Stimulated activated CD4-positive, alpha-beta T cell treated with anti-CD3 and anti-CD28 coated beads, Interleukin-1b, Interleukin-23, amount 100 ng/mL, for 24 hours (primary cell): ENCODE data around the gene AVL9.
"Not testable (repeated sequence)": the region's sequence is repeated elsewhere in the genome, so short reads cannot be mapped to it uniquely, and the experiment has no call there.

Experiments used
- DNase-seq, 4 experiments: peaks; one replicate each; pipeline ENCODE4 v3.0.0-alpha.2; 2020; ENCODE audit warnings: low read depth in 4 of 4, low spot score in 1 of 4

Gene AVL9

GRCh38 chr7:32494946-32495297, 367 bp upstream of the AVL9 start:
- no peak for DNase-seq

DNA sequence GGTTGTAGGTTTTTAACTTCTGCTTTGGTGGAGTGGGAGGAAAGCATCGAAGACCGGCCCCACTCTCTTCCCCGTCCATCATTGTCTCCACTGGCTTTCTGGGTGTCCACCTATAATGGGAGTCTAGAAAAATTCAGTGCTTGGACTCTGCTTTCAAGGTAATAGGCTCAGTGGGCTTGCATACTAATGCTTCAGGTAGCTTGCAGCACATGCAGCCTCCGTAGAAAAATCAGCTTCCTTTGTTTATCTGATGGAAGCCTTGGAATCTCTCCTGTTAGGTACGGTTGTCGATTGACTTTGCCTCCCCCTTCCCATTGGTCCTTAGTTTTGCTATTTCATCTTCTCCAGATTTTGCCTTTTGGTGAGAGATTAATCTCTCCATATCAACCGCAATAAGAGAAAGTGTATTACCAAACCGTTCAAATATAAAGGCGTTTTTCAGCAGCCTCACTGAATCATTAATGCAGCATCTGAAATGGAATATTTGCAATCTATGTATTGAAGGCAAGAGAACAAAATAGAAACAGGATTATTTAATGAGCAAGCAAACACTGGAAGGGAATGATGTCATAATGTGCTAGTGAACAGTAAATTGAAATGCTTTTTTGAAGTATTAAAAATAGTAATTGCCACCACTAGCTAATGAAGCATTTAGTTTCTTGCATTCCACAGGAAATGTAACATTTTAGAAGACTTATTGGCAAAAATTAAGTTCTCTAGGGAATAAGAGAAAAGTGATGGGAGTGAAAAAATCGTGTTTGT, 944 bp downstream of the AVL9 start:
- no peak for DNase-seq

- not testable (repeated sequence) for DNase-seq
Measured at GRCh38 chr7:32499755-32500154, 4.5 kb downstream of the AVL9 start.

DNA sequence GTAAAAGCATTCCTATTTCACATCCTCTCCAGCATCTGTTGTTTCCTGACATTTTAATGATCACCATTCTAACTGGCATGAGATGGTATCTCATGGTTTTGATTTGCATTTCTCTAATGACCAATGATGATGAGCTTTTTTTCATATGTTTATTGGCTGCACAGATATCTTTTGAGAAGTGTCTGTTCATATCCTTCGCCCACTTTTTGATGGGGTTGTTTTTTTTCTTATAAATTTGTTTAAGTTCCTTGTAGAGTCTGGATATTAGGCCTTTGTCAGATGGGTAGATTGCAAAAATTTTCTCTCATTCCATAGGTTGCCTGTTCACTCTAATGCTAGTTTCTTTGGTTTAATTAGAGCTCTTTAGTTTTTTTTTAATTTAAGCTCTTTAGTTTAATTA, 4.9 kb downstream of the AVL9 start:
- not testable (repeated sequence) for DNase-seq

- no peak for DNase-seq
Measured at GRCh38 chr7:32500922-32501341, 5.6 kb downstream of the AVL9 start.

DNA sequence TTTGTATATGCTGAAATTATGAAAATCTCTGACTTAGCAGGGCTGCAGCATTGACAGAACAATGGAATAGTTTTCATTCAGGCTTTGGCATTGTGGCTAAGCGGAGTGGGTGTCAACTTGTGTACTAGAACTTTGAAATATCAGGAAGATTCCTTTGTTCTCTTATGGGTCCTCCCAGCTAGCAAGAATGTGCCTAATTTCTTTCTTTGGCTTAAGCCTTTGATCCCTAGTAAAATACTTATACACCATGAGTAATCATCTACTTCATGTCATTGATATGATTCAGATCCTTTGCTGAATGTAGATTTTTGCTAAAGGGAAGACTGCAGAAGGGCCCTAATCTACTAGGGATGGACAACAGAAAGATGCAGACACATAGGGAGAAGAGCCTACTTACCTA, 6.2 kb downstream of the AVL9 start:
- DNase-seq = no peak

GRCh38 chr7:32502728-32503127, 7.4 kb downstream of the AVL9 start:
- DNase-seq = no peak

DNA sequence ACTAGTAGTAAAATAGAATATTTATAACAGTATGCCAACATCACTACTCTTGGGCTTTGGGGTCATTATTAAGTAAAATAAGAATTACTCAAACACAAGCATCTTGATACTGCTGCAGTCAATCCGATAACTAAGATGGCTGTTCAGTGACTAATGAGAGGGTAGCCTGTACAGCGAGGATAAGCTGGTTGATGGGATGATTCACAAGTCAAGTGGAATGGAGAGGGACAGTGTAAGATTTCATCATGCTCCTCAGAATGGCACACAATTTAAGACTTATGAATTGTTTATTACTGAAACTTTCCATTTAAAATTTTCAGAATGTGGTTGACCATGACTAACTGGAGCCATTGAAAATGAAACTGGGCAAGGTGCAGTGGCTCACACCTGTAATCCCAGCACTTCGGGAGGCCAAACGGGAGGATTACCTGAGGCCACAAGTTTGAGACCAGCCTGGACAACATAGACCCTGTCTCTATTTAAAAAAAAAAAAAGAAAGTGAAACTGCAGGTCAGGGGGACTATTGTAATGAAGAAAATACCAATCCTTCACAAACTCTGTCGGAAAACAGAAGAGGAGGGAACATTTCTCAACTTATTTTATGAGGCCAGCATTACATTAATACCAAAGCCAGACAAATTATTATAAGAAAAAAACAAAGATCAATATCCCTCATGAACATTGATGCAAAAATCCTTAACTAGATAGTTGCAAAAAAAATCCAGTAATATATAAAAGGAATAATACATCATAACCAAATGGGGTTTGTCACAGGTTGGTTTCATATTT, 11.2 kb downstream of the AVL9 start:
- DNase-seq = no peak

- DNase-seq = no peak
Measured at GRCh38 chr7:32507414-32507813, 12.1 kb downstream of the AVL9 start.

GRCh38 chr7:32511791-32512190, 16.5 kb downstream of the AVL9 start:
- DNase-seq = no peak

- no peak for DNase-seq
Measured at GRCh38 chr7:32513210-32513609, 17.9 kb downstream of the AVL9 start.

DNA sequence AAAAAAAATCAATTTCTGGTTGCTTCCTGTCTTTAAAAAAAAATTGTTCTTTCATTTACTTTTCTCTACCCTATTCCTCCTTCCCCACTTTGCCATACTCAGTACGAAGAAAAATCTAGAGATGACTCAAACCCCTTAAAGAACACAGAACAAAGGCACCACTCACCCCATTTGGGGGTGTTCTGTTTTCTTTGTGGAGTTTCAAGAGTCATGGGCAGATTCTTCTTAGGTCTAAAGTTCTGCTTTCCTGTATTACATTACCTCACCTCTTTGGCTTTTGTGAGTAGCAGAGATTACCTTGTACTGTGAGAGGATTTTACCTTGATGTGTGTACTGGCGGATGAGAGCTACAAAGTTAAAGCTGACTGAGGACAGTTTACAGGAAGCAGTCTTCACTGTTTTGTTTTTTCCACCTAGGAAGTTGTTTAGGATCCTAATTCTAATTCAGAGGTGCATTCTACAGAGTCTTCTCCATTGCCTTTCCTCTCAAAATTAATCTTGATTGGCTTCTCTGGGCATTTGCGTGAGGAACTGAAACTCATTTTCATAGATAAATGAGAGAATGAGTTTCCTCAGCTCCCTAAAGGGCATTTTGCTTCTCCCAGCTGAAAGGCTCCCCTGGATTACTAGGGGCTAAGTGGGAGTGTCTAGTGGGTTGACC, 20.7 kb downstream of the AVL9 start:
- no peak for DNase-seq

DNA sequence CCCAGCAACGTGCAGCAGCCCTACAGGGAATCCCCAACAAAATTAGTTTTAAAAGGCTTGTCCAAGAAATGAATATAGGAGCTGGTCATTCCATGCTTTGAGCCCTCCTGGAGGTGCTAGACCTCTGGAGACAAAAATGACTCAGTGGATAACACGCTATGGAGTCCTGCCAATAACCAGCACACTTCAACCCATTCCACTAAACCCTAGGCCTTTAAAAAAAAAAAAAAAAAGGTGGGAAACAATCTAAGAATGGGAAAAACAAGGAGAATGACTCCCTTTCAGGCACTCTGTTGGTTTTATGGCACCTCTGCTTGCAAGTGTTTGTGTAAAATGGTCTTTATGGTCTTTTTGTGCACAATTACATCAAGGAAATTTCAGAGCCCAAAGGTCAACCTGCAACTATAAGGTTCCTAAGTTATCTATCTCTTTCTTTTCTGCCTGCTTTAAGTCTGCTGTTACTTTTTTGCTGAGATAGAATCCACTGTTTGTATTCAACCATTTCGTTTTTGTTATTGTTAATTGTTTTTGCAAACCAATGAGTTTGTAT, 21.3 kb downstream of the AVL9 start:
- no peak for DNase-seq

DNA sequence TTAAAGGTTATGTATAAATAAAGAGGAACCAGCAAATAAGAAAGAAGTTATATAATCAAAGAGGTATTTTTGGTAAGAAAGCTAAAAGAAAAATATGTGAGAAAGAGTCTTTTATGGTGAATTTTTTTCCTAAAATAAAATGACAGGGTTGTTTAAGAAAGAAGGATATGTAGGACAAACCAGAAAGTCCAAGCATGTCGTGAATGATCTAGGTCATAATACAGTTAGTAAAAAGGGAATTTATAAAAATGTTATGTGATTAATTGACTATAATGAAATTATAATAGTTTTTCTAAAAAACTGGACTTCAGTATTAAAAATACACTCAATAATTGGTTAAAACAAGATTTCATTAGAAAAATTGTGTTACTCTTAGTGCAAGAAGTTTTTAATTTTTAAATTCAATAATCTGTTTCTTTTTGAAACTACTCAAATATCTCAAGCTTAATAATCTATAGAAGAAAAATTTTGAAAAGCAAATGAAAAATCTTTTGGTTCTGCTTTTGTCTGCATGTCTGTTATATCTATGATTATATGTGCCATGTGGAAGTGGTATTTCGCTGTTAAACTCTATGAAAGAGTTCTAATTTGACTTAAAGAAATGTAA, 23.3 kb downstream of the AVL9 start:
- DNase-seq = no peak

- DNase-seq = peak in 1 of 4 experiments; percentile 19
Measured at GRCh38 chr7:32519763-32520162, 24.5 kb downstream of the AVL9 start.

- DNase-seq = no peak
Measured at GRCh38 chr7:32522746-32523530, 27.6 kb downstream of the AVL9 start.

GRCh38 chr7:32524631-32525030, 29.3 kb downstream of the AVL9 start:
- no peak for DNase-seq

DNA sequence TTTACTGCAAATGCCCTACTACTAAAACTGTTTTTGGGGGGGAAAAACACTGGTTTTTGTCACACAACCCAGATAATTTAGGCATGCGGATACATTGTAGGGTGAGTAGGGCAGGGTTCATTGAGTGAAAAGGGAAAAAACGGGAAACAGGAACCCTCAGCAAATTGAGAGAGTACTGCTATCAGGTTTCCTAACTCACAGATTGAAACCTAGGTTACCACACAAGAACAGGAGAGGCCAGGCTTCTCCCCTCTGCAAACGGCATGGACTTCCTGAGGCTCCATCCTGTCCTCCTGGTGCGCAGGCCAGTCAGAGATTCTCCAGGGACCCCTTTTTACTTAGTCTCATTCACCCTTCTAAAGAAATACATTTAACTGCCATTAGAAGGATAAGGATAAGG, 30.6 kb downstream of the AVL9 start:
- DNase-seq = no peak

GRCh38 chr7:32531402-32531801, 36.1 kb downstream of the AVL9 start:
- DNase-seq = no peak

DNA sequence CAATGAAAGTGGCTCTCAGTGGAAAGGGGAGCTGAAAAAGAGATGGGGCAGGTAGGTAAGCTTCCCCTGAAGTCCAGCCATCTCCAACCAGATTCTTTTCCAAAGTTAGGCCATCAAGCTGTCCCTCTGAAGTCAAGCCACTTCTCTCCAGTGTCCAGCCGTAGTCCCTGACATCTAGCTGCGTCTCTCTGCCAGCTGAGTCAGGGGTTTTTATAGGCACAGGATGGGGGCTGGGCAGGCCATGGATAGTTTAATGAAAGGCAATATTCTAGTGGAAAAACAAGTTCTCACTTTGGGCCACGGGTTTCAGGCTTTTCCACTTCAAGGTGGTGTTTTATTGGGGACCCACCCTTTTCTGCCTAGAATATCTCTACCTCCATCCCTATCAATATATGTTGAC, 36.8 kb downstream of the AVL9 start:
- no peak for DNase-seq

DNA sequence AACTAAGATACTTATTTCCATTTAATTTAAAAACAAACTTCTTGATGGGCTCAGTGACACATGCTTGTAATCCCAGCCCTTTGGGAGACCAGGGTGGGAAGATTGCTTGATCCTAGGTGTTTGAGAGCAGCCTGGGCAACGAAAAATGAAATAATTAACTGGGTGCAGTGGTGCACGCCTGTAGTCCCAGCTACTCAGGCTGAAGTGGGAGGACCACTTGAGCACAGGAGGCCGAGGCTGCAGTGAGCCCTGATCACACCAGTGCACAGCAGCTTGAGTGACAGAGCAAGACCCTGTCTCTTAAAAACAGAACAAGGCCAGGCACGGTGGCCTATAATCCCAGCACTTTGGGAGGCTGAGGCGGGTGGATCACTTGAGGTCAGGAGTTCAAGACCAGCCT, 37.4 kb downstream of the AVL9 start:
- no peak for DNase-seq
